ENCODE measurements around the gene ACSM3.

Gene ACSM3

DNA sequence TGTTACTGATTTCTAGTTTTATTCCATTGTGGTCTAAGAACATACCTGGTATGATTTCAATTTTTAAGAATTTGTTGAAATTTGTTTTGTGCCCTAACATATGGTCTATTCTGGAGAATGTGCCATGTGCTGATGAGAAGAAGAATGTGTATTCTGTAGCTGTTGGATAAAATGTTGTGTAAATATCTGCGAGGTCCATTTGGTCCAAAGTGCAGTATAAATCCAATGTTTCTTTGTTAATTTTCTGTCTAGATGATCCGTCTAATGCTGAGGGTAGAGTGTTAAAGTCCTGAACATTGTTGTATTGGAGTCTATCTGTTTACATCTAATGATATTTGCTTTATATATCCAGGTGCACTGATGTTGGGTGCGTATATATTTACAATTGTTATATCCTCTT, 9.9 kb downstream of the ACSM3 start:
- no peaks in the 10 kb centered on the region for H3K27me3 ChIP-seq (ENCODE audit: insufficient read depth, poor library complexity, severe bottlenecking)
- no peak overlapping the region for H3K27ac ChIP-seq (replicated peaks)
- DNase-seq (ENCODE audit: low read depth in 1 of 2, low spot score in 1 of 2): no peak
- TF ChIP-seq POLR2AphosphoS5 (IDR thresholded peaks at IDR 0.05; ENCODE audit: low read depth) (no peak), SPI1 (IDR thresholded peaks at IDR 0.05; ENCODE audit: borderline replicate concordance, low read depth) (no peak), GABPA (IDR thresholded peaks at IDR 0.05; ENCODE audit: low read depth) (no peak)
- TF ChIP-seq, protein P1, sequence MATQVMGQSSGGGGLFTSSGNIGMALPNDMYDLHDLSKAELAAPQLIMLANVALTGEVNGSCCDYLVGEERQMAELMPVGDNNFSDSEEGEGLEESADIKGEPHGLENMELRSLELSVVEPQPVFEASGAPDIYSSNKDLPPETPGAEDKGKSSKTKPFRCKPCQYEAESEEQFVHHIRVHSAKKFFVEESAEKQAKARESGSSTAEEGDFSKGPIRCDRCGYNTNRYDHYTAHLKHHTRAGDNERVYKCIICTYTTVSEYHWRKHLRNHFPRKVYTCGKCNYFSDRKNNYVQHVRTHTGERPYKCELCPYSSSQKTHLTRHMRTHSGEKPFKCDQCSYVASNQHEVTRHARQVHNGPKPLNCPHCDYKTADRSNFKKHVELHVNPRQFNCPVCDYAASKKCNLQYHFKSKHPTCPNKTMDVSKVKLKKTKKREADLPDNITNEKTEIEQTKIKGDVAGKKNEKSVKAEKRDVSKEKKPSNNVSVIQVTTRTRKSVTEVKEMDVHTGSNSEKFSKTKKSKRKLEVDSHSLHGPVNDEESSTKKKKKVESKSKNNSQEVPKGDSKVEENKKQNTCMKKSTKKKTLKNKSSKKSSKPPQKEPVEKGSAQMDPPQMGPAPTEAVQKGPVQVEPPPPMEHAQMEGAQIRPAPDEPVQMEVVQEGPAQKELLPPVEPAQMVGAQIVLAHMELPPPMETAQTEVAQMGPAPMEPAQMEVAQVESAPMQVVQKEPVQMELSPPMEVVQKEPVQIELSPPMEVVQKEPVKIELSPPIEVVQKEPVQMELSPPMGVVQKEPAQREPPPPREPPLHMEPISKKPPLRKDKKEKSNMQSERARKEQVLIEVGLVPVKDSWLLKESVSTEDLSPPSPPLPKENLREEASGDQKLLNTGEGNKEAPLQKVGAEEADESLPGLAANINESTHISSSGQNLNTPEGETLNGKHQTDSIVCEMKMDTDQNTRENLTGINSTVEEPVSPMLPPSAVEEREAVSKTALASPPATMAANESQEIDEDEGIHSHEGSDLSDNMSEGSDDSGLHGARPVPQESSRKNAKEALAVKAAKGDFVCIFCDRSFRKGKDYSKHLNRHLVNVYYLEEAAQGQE (IDR thresholded peaks at IDR 0.05; ENCODE audit: insufficient replicate concordance, low read depth): no peak
- TF ChIP-seq, protein P2, sequence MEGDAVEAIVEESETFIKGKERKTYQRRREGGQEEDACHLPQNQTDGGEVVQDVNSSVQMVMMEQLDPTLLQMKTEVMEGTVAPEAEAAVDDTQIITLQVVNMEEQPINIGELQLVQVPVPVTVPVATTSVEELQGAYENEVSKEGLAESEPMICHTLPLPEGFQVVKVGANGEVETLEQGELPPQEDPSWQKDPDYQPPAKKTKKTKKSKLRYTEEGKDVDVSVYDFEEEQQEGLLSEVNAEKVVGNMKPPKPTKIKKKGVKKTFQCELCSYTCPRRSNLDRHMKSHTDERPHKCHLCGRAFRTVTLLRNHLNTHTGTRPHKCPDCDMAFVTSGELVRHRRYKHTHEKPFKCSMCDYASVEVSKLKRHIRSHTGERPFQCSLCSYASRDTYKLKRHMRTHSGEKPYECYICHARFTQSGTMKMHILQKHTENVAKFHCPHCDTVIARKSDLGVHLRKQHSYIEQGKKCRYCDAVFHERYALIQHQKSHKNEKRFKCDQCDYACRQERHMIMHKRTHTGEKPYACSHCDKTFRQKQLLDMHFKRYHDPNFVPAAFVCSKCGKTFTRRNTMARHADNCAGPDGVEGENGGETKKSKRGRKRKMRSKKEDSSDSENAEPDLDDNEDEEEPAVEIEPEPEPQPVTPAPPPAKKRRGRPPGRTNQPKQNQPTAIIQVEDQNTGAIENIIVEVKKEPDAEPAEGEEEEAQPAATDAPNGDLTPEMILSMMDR (IDR thresholded peaks at IDR 0.05; ENCODE audit: insufficient read depth, low read length): no peak
- H3K4me3 ChIP-seq (replicated peaks; ENCODE audit: insufficient read depth, low read length): no peak overlapping the region

DNA sequence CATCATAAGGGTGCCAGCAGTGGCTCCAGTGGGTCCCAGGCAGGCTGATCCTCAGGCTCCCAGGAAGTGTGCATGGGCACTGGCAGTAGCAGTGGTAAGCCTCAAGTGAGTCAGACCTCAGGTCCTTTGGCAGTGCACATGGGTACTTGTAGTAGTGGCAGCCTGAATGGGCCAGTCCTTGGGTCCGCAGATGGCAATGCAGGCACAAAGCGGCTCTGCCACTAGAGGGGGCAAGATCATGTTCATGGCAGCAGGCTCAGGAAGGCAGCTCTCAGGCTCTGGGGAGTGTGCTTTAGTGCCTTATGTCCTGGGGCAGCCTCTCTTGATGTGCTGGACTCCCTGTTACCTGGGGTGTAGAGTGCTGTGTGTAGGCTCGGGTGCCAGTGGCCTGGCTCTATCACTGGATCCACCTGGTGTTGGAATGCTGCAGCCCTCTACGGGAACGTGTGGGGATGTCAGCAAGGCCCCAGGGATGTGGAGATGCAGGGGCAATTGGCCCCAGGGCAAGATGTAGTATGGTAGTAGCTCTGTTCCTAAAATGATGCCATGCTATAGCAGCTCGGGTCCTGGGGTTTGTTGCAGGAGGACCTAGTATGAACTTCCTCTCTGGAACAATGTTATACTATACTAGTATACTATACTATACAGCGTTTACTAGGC, 11.0 kb downstream of the ACSM3 start:
- Histone ChIP-seq H3K27me3 (ENCODE audit: insufficient read depth, poor library complexity, severe bottlenecking) (no peaks in the 10 kb centered on the region), H3K4me3 (replicated peaks; ENCODE audit: insufficient read depth, low read length) (no peak overlapping the region), H3K27ac (replicated peaks) (no peak overlapping the region)
- DNase-seq (ENCODE audit: low read depth in 1 of 2, low spot score in 1 of 2): peak; percentile 39 to 72
- TF ChIP-seq, protein P2 (IDR thresholded peaks at IDR 0.05; ENCODE audit: insufficient read depth, low read length): peak; percentile 83
- TF ChIP-seq POLR2AphosphoS5 (IDR thresholded peaks at IDR 0.05; ENCODE audit: low read depth) (no peak), SPI1 (IDR thresholded peaks at IDR 0.05; ENCODE audit: borderline replicate concordance, low read depth) (no peak)

DNA sequence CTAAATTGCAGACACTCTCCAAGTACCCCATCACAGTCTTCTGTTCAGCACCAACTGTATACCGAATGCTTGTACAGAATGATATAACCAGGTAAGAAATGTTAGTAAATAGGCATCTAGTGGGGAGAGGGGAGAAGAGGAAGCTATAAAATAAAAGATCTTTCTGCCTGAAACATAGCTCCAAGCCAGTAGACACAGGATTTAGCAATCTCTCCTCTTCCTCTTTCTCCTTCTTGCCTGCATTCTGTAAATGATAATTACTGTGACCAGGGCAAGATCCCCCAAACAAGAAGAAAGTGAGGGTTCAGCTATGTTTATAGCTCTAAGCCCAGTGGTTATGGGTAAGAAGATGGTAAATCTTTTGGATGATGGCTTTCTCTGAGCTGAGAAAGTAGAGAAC, 17.9 kb downstream of the ACSM3 start:
- H3K27ac ChIP-seq (replicated peaks): no peak overlapping the region
- DNase-seq (ENCODE audit: low read depth in 1 of 2, low spot score in 1 of 2): peak in 1 of 2 experiments; percentile 39
- H3K4me3 ChIP-seq (replicated peaks; ENCODE audit: insufficient read depth, low read length): no peak overlapping the region
- TF ChIP-seq, protein P2 (IDR thresholded peaks at IDR 0.05; ENCODE audit: insufficient read depth, low read length): no peak
- TF ChIP-seq, protein P1 (IDR thresholded peaks at IDR 0.05; ENCODE audit: insufficient replicate concordance, low read depth): no peak
- TF ChIP-seq POLR2AphosphoS5 (IDR thresholded peaks at IDR 0.05; ENCODE audit: low read depth): no peak
- TF ChIP-seq GABPA (IDR thresholded peaks at IDR 0.05; ENCODE audit: low read depth): no peak
- peak; percentile 97 for TF ChIP-seq SPI1 (IDR thresholded peaks at IDR 0.05; ENCODE audit: borderline replicate concordance, low read depth)
- H3K27me3 ChIP-seq (ENCODE audit: insufficient read depth, poor library complexity, severe bottlenecking): no peaks in the 10 kb centered on the region

DNA sequence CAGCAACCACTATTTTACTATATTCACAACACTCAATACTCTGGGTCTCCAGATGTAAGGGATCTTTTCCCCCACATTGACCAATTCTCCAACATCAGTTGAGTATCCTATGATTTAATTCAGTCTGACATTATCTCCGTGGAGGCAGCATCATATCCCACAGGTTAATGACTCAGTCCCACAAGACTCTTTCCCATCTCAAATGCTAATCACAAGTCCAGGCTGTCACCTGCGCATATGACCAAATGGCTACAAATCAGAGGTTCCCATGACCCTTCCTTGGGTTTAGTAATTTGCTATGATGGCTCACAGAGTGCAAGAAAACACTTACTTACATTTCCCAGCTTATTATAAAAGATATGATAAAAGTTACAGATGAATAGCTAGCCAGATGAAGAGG, 18.7 kb downstream of the ACSM3 start:
- H3K4me3 ChIP-seq (replicated peaks; ENCODE audit: insufficient read depth, low read length): no peak overlapping the region
- TF ChIP-seq POLR2AphosphoS5 (IDR thresholded peaks at IDR 0.05; ENCODE audit: low read depth): no peak
- TF ChIP-seq, protein P1 (IDR thresholded peaks at IDR 0.05; ENCODE audit: insufficient replicate concordance, low read depth): no peak
- no peak for TF ChIP-seq GABPA (IDR thresholded peaks at IDR 0.05; ENCODE audit: low read depth)
- TF ChIP-seq, protein P2 (IDR thresholded peaks at IDR 0.05; ENCODE audit: insufficient read depth, low read length): no peak
- no peak for TF ChIP-seq SPI1 (IDR thresholded peaks at IDR 0.05; ENCODE audit: borderline replicate concordance, low read depth)
- no peak overlapping the region for H3K27ac ChIP-seq (replicated peaks)
- DNase-seq (ENCODE audit: low read depth in 1 of 2, low spot score in 1 of 2): no peak
- no peaks in the 10 kb centered on the region for H3K27me3 ChIP-seq (ENCODE audit: insufficient read depth, poor library complexity, severe bottlenecking)

Data from HL-60 (cell line).